HT1080 (cell line): Measurements from ENCODE around the gene LMNTD2. TPM values are rescaled to one million over a fixed set of nuclear protein-coding genes. Genes with fewer than 3 reads are reported as not detected.

Source experiments
- DNase-seq: peaks from one replicate; pipeline ENCODE4 v3.0.0-alpha.2; 2015; ENCODE audit warnings: low read depth
- total RNA-seq: library from RNA; depleted of rRNA; stranded (reverse); fragments of >200 nt; shearing (Covaris generic); gene quantifications from 2 replicates; pipeline ENCODE4 v1.2.3, GENCODE V29; 2014

The LMNTD2 gene
- total RNA-seq, 1 experiment from 2014 or later, result 0.08 TPM

DNA sequence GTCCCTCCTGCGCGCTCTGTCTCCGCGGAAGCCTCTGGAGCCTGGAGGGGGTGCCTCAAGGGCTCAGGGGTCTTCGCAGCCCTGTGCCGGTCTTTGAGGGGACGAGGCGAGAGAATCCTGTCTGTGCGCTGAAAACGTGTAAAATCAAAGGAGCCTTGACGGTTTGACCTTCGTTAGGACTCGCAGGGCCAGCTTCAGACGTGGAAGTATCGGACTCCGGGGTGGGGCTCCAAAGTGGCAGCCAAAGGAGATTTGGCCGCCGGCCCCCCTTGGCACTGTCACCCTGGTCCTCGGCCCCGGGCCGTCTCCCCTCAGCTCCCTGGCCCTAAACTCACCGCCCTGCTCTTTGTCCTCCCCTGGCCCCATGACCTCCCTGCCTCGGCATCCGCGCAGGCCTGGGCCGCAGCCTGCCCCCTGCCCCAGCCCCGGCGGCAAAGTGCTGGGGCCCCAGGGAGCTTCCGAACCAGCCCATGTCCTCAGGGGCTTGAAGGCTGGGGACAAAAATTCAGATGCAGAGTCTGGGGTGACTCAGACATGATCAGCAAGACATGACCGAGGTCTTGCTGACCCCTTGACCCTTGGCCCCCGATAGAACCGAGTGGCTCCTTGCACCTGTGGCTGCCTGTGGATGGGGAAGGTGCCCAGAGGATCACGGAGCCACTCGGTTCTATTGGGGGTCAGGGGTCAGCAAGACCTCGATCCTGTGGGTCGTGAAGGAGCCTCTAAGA, 8.8 kb upstream of the LMNTD2 start:
- DNase-seq, result no peak

- DNase-seq, result peak; percentile 91
These were observed 8.0 kb upstream of the LMNTD2 start for GRCh38 chr11:568306-569157.

DNA sequence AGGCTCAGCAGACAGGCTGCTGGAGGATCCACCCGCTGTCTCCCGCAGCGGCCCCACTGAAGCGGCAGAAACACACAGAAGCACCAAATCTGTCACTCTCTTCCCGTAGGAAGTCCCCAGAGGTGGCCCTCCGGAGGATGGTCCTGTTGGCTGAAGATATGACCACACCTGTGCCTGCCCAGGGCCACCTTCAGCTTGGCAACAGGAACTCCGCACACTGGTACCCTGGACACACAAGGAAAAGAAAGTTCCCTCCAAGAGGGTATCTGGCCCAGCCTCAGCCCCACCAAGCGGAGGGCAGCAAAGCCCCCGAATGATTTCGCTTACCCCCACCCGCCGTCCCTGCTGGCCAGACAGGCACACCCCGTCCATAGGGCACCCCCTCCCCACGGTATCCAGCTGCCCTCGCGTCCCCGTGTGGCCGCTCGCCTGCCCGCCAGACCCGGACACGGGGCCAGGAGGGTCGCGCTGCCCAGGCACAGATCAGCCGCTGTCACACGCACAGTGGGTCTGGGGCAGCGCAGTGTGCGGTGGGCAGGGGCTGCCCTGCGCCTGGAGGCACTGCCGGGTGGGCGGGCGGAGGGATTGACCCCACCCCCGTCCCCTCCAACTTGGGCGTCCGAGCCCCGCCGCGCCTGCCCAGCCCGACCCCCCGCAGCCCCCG, 7.2 kb upstream of the LMNTD2 start:
- no peak for DNase-seq

- DNase-seq, result no peak
These were observed 6.6 kb upstream of the LMNTD2 start for GRCh38 chr11:567011-567628.

- DNase-seq, result no peak
These were observed 5.5 kb upstream of the LMNTD2 start for GRCh38 chr11:565921-566509.

GRCh38 chr11:563812-564578, 3.5 kb upstream of the LMNTD2 start:
- DNase-seq, result no peak

GRCh38 chr11:563066-563811, 2.7 kb upstream of the LMNTD2 start:
- no peak for DNase-seq

GRCh38 chr11:562046-562645, 1.6 kb upstream of the LMNTD2 start:
- no peak for DNase-seq

DNA sequence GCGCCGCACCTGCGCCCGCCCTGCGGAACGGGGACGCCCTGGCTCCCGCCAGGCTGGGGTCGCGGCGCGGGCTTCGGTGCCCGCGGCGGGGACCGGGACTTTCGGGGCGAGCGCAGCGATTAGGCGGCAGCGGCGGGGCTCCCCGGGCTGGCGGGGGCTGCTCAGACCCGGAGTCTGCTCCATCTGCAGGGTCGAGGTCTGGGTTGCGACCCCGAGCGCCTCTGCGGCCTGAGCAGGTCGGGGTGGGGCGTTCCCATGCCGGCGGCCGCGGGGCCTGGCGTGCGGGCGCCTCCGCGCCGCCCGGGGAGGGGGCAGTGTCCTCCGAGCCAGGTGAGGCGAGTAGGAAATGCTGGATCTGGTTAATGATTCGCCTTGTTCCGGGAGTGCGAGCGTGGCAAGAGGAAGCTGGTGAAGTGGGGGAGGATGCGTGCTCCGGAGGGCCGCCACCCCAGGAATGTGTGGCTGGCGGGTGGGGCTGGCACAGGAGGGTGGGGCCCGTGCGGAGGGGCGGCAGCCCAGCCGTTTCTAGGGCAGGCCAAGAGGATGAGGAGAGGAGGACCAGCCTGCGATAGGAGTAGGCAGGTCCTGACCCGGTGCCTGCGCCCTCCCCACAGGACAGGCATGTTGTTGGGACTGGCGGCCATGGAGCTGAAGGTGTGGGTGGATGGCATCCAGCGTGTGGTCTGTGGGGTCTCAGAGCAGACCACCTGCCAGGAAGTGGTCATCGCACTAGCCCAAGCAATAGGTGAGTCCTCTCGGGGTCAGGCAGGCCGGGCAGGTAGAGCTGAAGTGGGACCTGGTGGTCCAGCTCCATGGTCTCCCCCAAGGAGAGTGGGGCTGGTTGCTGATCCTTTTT, 838 bp upstream of the LMNTD2 start:
- peak; percentile 41 for DNase-seq

GRCh38 chr11:559712-560304, 730 bp downstream of the LMNTD2 start:
- no peak for DNase-seq

- no peak for DNase-seq
These were observed 1.4 kb downstream of the LMNTD2 start for GRCh38 chr11:559020-559620.

- no peak for DNase-seq
These were observed 2.0 kb downstream of the LMNTD2 start for GRCh38 chr11:558503-558902.

DNA sequence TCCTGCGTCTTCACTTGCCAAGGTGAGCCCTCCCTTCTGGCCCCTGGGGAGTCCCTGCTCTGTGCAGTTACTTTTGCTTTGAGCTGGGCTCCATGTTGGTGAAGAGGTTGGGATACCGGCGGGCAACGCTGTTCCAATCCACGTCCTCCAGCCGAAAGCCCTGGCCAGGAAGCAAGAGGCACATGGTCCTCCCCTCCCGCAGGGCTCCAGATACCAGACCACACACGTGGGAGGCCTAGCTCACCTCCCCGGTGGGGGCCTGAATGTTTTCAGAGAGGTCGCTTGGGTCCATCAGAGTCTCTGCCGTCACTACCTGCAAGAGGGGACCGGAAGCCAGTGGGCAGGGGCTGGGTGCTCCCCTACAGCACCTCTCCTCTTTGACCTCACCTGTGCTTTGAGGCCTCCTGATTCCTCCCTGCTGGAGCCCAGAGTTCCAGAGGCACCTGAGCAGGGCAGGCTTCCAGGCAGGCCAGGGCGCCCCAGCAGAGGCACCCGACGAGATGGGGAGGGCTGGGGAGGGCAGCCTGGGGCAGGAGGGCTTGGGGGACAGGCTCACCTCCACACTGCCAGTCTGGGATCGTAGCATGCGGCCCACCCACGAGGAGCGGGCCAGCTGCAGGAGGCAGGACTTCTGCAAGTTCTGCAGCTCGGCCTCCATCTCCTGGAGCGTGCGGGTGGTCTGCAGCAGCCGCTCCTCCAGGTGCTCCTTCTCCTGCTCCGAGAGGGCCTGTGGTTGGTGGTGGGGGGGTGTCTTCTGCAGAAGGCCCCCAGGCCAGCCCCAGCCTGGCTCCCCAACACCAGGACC, 3.0 kb downstream of the LMNTD2 start:
- DNase-seq, result no peak

- DNase-seq, result no peak
These were observed 3.8 kb downstream of the LMNTD2 start for GRCh38 chr11:556662-557256.

DNA sequence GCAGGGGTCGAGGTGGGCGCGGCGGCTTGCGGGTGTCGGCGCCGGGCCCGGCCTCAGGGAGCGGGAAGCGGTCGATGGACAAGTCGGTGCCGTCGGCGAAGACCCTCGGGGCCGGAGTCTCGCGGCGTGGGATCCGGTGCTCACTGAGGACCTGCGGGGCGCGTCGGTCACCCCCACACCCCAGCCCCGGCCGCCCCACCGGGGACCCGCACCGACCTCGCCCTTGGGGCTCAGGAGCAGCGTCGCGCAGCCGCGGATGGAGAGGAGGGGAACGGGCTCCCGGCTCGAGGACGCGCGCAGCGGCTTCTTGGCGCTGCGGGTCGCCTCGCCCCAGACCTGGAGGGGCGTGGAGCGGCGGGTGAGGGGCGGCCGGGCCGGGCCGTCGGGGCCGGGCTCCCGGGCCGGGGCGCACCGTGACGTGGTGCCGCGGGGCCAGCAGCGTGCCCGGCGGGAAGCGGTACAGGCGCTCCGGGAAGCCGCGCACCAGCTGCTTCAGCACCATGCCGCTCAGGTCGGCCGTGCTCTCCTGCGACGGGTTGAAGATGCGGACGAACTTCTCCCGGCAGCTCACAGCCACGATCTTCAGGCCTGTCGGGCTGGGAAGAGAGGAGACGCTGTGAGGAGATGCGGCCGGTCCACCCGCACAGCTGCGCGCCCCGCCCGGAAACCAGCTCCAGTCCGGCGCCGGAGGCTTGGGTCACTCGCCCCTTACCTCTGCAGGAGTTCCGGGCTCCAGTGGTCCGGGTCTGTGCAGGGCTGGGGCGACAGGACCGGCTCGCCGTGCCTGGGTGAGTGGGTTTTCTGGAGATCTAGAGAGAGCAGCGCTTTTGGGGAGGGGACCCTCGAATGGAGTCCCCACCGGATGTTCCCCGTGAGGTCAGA, 4.5 kb downstream of the LMNTD2 start:
- DNase-seq, result no peak
